ENCODE results near the gene CHCHD3. TPM values are rescaled to one million over a fixed set of nuclear protein-coding genes. Genes with fewer than 3 reads are reported as not detected.

Gene CHCHD3
- total RNA-seq, 1 experiment from 2014 or later: 102 TPM

GRCh38 chr7:133064082-133064820, 17.6 kb downstream of the CHCHD3 start:
- BruUV-seq (replicated peaks): no TSS peak
- ChIA-PET CTCF (no interaction called here), POLR2A (no interaction called here)
- no peak for TF ChIP-seq CTCF (IDR thresholded peaks at IDR 0.05; ENCODE audit: insufficient read depth in 1 of 2, low read depth in 1 of 2, low read length in 1 of 2, severe bottlenecking in 1 of 2, unreplicated experiment in 1 of 2)
- peaks cover 27% of the 10 kb centered on the region for H3K36me3 Mint-ChIP-seq (ENCODE audit: insufficient read depth, unreplicated experiment)
- no peaks in the 10 kb centered on the region for H3K36me3 ChIP-seq (ENCODE audit: control insufficient read depth, insufficient read depth, low read length)
- H3K27me3 ChIP-seq (replicated peaks; ENCODE audit: control insufficient read depth, insufficient read depth, low read length): no peaks in the 10 kb centered on the region
- H3K4me1 ChIP-seq: no peaks in the 10 kb centered on the region
- peaks cover 7% of the 10 kb centered on the region for H3K4me1 Mint-ChIP-seq (ENCODE audit: low read depth, unreplicated experiment)
- no peak for DNase-seq
- no peak overlapping the region for H3K27ac Mint-ChIP-seq (ENCODE audit: unreplicated experiment)
- no peaks in the 10 kb centered on the region for H3K27me3 Mint-ChIP-seq (ENCODE audit: insufficient read depth, unreplicated experiment)
- no peak overlapping the region for H3K4me3 ChIP-seq (ENCODE audit: low read depth, low read length)
- no peaks in the 10 kb centered on the region for H3K9me3 Mint-ChIP-seq (ENCODE audit: unreplicated experiment)
- no peaks in the 10 kb centered on the region for H3K9me3 ChIP-seq
- H3K4me3 Mint-ChIP-seq (ENCODE audit: unreplicated experiment): no peak overlapping the region
- intact Hi-C loops (cut with micrococcal nuclease; ENCODE audit: unreplicated experiment): no loop called here

- H3K27me3 Mint-ChIP-seq (ENCODE audit: insufficient read depth, unreplicated experiment): no peaks in the 10 kb centered on the region
- no peaks in the 10 kb centered on the region for H3K36me3 ChIP-seq (ENCODE audit: control insufficient read depth, insufficient read depth, low read length)
- peaks cover 7% of the 10 kb centered on the region for H3K4me1 Mint-ChIP-seq (ENCODE audit: low read depth, unreplicated experiment)
- BruUV-seq (replicated peaks): no TSS peak
- intact Hi-C loops (cut with micrococcal nuclease; ENCODE audit: unreplicated experiment): no loop called here
- H3K9me3 ChIP-seq: no peaks in the 10 kb centered on the region
- H3K4me1 ChIP-seq: no peaks in the 10 kb centered on the region
- no peak for DNase-seq
- peaks cover 5% of the 10 kb centered on the region for H3K36me3 Mint-ChIP-seq (ENCODE audit: insufficient read depth, unreplicated experiment)
- H3K27ac Mint-ChIP-seq (ENCODE audit: unreplicated experiment): no peak overlapping the region
- H3K4me3 Mint-ChIP-seq (ENCODE audit: unreplicated experiment): no peak overlapping the region
- H3K4me3 ChIP-seq (ENCODE audit: low read depth, low read length): no peak overlapping the region
- ChIA-PET POLR2A (no interaction called here), CTCF (no interaction called here)
- H3K27me3 ChIP-seq (replicated peaks; ENCODE audit: control insufficient read depth, insufficient read depth, low read length): no peaks in the 10 kb centered on the region
- no peak for TF ChIP-seq CTCF (IDR thresholded peaks at IDR 0.05; ENCODE audit: insufficient read depth in 1 of 2, low read depth in 1 of 2, low read length in 1 of 2, severe bottlenecking in 1 of 2, unreplicated experiment in 1 of 2)
- no peaks in the 10 kb centered on the region for H3K9me3 Mint-ChIP-seq (ENCODE audit: unreplicated experiment)
These were observed 20.1 kb downstream of the CHCHD3 start for GRCh38 chr7:133061792-133062191.

- CTCF ChIA-PET: no interaction called here
- no peak for TF ChIP-seq CTCF (IDR thresholded peaks at IDR 0.05; ENCODE audit: insufficient read depth in 1 of 2, low read depth in 1 of 2, low read length in 1 of 2, severe bottlenecking in 1 of 2, unreplicated experiment in 1 of 2)
- H3K27me3 Mint-ChIP-seq (ENCODE audit: insufficient read depth, unreplicated experiment): no peaks in the 10 kb centered on the region
- BruUV-seq (replicated peaks): no TSS peak
- no peak for DNase-seq
- intact Hi-C loops (cut with micrococcal nuclease; ENCODE audit: unreplicated experiment): no loop called here
- POLR2A ChIA-PET: no interaction called here
- peaks cover 7% of the 10 kb centered on the region for H3K4me1 Mint-ChIP-seq (ENCODE audit: low read depth, unreplicated experiment)
- no peak overlapping the region for H3K4me3 ChIP-seq (ENCODE audit: low read depth, low read length)
- H3K4me3 Mint-ChIP-seq (ENCODE audit: unreplicated experiment): no peak overlapping the region
- peaks cover under 1% of the 10 kb centered on the region for H3K36me3 Mint-ChIP-seq (ENCODE audit: insufficient read depth, unreplicated experiment)
- H3K9me3 Mint-ChIP-seq (ENCODE audit: unreplicated experiment): no peaks in the 10 kb centered on the region
- no peaks in the 10 kb centered on the region for H3K27me3 ChIP-seq (replicated peaks; ENCODE audit: control insufficient read depth, insufficient read depth, low read length)
- no peaks in the 10 kb centered on the region for H3K4me1 ChIP-seq
- no peaks in the 10 kb centered on the region for H3K36me3 ChIP-seq (ENCODE audit: control insufficient read depth, insufficient read depth, low read length)
- H3K9me3 ChIP-seq: no peaks in the 10 kb centered on the region
- H3K27ac Mint-ChIP-seq (ENCODE audit: unreplicated experiment): no peak overlapping the region
These were observed 20.5 kb downstream of the CHCHD3 start for GRCh38 chr7:133061357-133061756.
